Naive B cell (primary cell): ENCODE results near the gene ERFE. TPM values are rescaled to one million over a fixed set of nuclear protein-coding genes. Genes with fewer than 3 reads are reported as not detected.

Experiments
- ATAC-seq, 2 donors: fragments of 150-1000 bp; cut with Tn5 transposase; 2 replicates each; pipeline ENCODE4 v1.10.0; 2021; ENCODE audit warnings: low read depth in 2 of 2, mild to moderate bottlenecking in 2 of 2, moderate library complexity in 2 of 2
- DNase-seq: peaks from one replicate; pipeline ENCODE4 v3.0.0; 2022
- H3K27ac Mint-ChIP-seq, 6 donors: one replicate each; pipeline ENCODE4 v1.8.0; 2020 to 2022; ENCODE audit warnings: mild to moderate bottlenecking in 6 of 6, mixed read lengths in 6 of 6, moderate library complexity in 5 of 6, inconsistent platforms in 2 of 6
- H3K27me3 Mint-ChIP-seq, 3 donors: one replicate each; pipeline ENCODE4 v1.8.0; 2021 to 2022; ENCODE audit warnings: mixed read lengths in 3 of 3, mild to moderate bottlenecking in 1 of 3
- H3K36me3 Mint-ChIP-seq, 2 donors: one replicate each; pipeline ENCODE4 v1.8.0; 2020 to 2022; ENCODE audit warnings: mixed read lengths in 2 of 2, inconsistent platforms in 1 of 2, mild to moderate bottlenecking in 1 of 2
- H3K4me1 Mint-ChIP-seq, 3 donors: one replicate each; pipeline ENCODE4 v1.8.0; 2020 to 2022; ENCODE audit warnings: mixed read lengths in 3 of 3, inconsistent platforms in 1 of 3, mild to moderate bottlenecking in 1 of 3, moderate library complexity in 1 of 3
- H3K4me3 Mint-ChIP-seq, 8 donors: one replicate each; pipeline ENCODE4 v1.8.0; 2020 to 2022; ENCODE audit warnings: mild to moderate bottlenecking in 8 of 8, mixed read lengths in 8 of 8, moderate library complexity in 8 of 8, inconsistent platforms in 2 of 8
- H3K9me3 Mint-ChIP-seq, 7 donors: one replicate each; pipeline ENCODE4 v1.8.0; 2020 to 2022; ENCODE audit warnings: mixed read lengths in 7 of 7, mild to moderate bottlenecking in 5 of 7, inconsistent platforms in 2 of 7, moderate library complexity in 1 of 7
- polyA plus RNA-seq, 6 donors: library from polyadenylated mRNA; unstranded; fragments of 300-500 nt; fragmentation: Illumina TruSeq; gene quantifications; one replicate each; pipeline ENCODE4 v1.2.3, GENCODE V29; 2021; ENCODE audit warnings: low read depth in 6 of 6

ERFE gene
- polyA plus RNA-seq, 6 donors from 2014 or later, result not detected

DNA sequence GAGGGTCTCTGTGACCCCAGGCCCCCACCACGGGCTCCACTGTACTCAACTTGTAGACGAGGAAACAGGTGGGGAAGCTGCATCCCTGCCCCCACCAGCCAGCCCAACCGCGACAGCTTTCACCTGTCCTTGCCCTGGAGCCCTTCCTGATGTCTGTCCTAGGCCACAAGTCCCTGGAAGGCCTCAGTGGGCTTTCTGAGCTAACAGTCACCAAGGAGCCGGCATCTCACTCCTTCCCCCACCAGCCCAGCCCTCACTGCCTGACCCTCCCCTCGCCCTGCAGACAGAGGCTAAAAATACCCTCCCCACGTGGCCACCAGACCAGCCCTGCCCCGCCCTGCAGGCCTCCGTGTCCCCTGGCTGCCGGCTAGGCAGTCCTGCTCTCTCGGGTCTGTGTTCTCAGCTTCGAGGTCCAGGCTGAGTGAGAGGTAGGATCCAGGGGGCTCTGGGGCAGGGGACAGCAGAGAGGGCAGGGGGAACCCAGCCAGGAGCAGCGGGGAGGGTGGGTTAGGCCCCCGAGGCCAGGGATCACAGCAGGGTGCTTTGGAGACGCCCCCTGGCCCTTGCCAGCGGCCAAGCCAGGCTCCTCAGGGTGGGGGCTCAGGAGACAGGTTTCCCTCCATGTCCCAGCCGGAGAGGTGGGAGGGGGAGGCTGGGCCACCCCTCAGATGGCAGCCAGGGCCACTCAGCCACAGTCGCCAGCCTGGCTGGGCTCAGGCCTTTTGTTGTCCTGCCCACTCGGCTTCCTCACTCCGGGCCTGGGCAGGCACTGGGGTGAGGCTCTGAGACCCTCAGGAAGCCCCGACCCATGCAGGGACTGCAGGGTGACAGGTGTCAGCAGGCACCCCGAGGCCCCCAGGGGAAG, 20.2 kb upstream of the ERFE start, which contains the start of gene KLHL30:
KLHL30 (plus strand) TSS at position 338 of the 865 bp plus-strand sequence. CDS start 2,087 bp downstream, outside the sequence.
- Mint-ChIP-seq H3K4me3 (peak within 1 kb of the TSS in 4 of 8 donors; percentile 30 to 59 (median 50)), H3K27ac (peak within 1 kb of the TSS in 2 of 6 donors; percentile 49 to 91), H3K36me3 (no peaks in the 10 kb centered on the region), H3K4me1 (peaks cover 2 to 12% (median 7%) of the 10 kb centered on the region in 3 donors), H3K27me3 (no peaks in the 10 kb centered on the region), H3K9me3 (no peaks in the 10 kb centered on the region)
- DNase-seq, result no peak
- peak; percentile 41 to 50 for ATAC-seq

DNA sequence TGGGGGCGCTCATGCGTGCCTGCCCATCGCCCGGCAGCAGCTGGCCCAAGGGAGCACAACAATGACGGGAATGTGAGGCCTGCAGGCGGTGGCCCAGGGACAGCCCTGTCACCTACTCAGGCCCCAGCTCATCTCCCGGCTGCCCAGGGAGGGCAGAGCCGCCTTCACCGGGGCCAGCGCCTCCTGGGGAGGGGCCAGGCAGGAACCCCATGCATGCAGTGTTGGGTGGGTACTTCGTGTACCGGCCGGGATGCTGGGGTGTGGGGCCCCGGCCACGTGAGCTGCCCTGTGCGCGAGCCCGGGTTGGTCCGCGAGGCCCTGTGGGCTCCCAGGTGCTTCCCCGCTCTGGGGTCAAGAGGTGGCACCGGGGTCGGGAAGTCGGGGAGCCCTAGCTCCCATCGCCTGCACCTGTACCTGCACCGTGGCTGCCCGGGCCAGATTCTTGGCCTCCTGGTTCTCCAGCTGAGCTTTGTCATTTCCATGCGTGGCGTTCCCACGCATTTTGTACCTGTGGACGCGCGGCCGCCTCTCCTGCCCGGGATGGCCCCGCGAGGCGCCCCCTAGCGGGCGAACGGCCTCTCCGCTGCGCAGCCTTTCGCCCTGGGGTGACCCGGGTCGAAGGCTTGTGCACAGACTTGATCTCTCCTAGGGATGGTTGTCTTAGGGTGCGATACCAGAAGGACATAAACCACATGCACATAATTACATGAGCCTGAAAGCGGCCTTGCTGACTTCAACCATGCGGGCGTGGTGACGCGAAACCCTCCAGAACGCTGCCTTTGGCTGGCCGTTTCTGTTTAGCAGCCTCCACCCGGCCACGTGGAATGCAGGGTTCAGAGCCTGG, 19.4 kb upstream of the ERFE start:
- peak overlapping the region in 3 of 8 donors; percentile 20 to 53 (median 47) for H3K4me3 Mint-ChIP-seq

DNA sequence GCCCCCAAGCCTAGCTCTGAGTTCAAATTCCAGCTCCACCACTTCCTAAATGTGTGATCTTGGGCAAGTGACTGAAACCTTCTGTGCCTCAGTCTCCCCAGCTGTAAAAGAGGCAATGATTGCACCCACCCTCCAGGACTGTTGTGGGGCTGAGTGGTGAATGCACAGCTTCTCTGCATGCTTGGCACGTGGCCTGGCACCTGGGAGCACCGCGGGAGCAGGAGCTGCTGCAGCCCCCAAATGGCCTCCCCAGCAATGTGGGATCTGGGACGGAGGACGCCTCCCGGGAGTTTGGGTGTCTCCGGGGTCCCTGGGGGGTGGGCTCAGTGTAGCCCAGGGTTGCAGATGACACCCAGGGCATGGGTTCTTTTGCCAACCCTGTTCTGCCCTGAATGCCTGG, 18.7 kb upstream of the ERFE start:
- Mint-ChIP-seq H3K4me1 (peaks cover 2 to 13% (median 12%) of the 10 kb centered on the region in 3 donors), H3K27me3 (no peaks in the 10 kb centered on the region), H3K36me3 (no peaks in the 10 kb centered on the region), H3K4me3 (peak overlapping the region in 2 of 8 donors; percentile 21 to 53), H3K9me3 (peaks cover 0 to 1% (median 0%) of the 10 kb centered on the region in 7 donors), H3K27ac (no peak overlapping the region)
- ATAC-seq (no peak), DNase-seq (no peak)

More for the DNA sequence above, 19.4 kb upstream of the ERFE start:
- peak; percentile 19 for DNase-seq
- Mint-ChIP-seq H3K27me3 (no peaks in the 10 kb centered on the region), H3K36me3 (no peaks in the 10 kb centered on the region), H3K9me3 (peaks cover 0 to 1% (median 0%) of the 10 kb centered on the region in 7 donors), H3K4me1 (peaks cover 2 to 13% (median 12%) of the 10 kb centered on the region in 3 donors), H3K27ac (no peak overlapping the region)
- ATAC-seq, result peak; percentile 43 to 48

DNA sequence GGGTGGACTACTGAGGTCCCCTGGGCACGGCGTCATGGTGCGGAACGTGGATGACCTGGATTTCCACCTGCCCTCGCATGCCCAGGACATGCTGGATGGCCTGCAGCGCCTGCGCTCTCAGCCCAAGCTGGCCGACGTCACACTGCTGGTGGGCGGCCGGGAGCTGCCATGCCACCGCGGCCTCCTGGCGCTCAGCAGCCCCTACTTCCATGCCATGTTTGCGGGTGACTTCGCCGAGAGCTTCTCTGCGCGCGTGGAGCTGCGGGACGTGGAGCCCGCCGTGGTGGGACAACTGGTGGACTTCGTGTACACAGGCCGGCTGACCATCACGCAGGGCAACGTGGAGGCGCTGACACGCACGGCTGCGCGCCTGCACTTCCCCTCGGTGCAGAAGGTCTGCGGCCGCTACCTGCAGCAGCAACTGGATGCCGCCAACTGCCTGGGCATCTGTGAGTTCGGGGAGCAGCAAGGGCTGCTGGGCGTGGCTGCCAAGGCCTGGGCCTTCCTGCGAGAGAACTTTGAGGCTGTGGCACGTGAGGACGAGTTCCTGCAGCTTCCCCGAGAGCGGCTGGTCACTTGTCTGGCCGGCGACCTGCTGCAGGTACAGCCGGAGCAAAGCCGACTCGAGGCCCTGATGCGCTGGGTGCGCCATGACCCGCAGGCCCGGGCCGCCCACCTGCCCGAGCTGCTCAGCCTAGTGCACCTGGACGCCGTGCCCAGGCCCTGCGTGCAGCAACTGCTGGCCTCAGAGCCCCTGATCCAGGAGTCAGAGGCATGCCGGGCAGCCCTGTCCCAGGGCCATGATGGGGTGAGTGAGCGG, 17.8 kb upstream of the ERFE start:
- Mint-ChIP-seq H3K4me1 (peaks cover 2 to 16% (median 13%) of the 10 kb centered on the region in 3 donors), H3K27ac (peak overlapping the region in 1 of 6 donors; percentile 47), H3K36me3 (no peaks in the 10 kb centered on the region), H3K27me3 (no peaks in the 10 kb centered on the region), H3K9me3 (peaks cover 0 to 1% (median 0%) of the 10 kb centered on the region in 7 donors), H3K4me3 (no peak overlapping the region)
- no peak for DNase-seq
- ATAC-seq, result no peak

DNA sequence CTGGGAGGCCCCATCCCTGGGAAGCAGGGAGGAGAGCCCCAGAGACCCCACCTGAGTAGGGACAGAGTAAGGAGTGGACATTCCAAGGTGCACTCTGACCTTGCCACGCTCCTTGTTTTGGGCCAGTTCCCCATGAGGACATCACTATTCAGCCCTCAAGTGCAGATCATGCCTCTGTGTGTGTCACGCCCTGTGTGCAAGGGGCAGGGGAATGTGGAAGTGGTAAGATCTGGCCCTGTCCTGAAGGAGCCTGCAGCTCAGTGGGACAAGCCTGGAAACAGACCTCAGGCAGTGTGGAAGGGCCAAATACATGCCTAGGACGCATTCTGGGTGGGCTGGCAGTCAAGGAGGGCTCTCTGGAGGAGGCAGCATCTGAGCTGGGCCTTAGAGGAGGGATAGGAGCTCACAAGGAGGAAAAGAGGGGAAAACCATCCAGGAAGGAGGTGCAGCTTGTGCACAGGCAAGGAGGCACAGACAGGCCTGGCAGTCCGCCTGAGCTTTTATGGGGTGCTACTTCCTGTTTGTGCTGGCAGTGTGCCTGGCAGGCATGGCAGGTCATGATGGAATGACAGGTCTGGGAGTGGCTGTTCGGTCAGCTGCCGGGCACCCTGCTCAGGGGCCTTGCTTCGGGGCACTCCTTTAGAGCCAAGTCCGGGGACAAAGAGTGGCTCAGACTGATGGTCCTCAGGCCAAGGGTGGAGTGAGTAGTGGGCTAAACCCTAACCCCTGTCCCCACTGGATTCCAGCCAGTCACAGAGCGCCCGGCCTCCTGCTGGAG, 17.0 kb upstream of the ERFE start:
- H3K27me3 Mint-ChIP-seq, result no peaks in the 10 kb centered on the region
- peaks cover 2 to 16% (median 13%) of the 10 kb centered on the region in 3 donors for H3K4me1 Mint-ChIP-seq
- no peak for ATAC-seq
- peak overlapping the region in 1 of 6 donors; percentile 60 for H3K27ac Mint-ChIP-seq
- no peak for DNase-seq
- no peak overlapping the region for H3K4me3 Mint-ChIP-seq
- H3K36me3 Mint-ChIP-seq, result no peaks in the 10 kb centered on the region
- peaks cover 0 to 1% (median 0%) of the 10 kb centered on the region in 7 donors for H3K9me3 Mint-ChIP-seq

DNA sequence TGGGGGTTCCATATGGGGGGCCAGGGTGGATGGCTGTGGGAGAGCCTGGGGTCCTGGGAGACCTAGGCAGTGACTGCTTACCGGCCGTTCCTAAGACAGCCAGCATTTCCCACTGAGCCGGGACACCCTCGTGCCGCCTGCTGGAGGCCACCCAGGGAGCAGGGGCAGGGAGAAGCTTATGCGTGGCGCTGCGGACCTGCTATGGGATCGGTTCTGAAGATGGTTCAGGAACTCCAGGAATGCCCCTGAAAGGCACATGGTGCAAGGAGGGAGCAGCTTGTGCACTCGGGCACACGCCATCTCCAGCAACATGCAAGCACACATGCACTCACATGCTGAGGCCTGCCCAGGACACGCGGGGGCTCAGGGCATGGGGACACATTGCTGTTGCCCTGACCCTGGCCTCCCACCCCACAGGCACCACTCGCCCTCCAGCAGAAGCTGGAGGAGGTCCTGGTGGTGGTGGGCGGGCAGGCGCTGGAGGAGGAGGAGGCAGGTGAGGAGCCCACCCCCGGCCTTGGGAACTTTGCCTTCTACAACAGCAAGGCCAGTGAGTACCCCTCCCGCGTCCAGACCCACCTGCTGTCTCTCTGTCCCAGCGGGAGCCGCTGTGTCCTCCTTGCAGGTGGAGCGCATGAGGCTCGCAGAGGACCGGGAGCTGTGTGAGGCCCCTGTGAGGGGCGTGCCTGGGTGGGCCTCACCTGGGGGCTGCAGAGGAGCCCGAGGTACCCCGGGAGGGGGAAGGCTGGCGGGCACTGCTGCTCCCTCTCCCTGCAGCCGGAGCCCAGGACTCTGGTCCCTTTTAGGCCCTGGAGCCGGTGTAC, 16.2 kb upstream of the ERFE start:
- H3K27me3 Mint-ChIP-seq, result no peaks in the 10 kb centered on the region
- H3K9me3 Mint-ChIP-seq, result peaks cover 0 to 1% (median 0%) of the 10 kb centered on the region in 7 donors
- no peaks in the 10 kb centered on the region for H3K36me3 Mint-ChIP-seq
- H3K4me1 Mint-ChIP-seq, result peaks cover 2 to 15% (median 13%) of the 10 kb centered on the region in 3 donors
- no peak for ATAC-seq
- H3K27ac Mint-ChIP-seq, result no peak overlapping the region
- no peak for DNase-seq
- H3K4me3 Mint-ChIP-seq, result peak overlapping the region in 1 of 8 donors; percentile 52

DNA sequence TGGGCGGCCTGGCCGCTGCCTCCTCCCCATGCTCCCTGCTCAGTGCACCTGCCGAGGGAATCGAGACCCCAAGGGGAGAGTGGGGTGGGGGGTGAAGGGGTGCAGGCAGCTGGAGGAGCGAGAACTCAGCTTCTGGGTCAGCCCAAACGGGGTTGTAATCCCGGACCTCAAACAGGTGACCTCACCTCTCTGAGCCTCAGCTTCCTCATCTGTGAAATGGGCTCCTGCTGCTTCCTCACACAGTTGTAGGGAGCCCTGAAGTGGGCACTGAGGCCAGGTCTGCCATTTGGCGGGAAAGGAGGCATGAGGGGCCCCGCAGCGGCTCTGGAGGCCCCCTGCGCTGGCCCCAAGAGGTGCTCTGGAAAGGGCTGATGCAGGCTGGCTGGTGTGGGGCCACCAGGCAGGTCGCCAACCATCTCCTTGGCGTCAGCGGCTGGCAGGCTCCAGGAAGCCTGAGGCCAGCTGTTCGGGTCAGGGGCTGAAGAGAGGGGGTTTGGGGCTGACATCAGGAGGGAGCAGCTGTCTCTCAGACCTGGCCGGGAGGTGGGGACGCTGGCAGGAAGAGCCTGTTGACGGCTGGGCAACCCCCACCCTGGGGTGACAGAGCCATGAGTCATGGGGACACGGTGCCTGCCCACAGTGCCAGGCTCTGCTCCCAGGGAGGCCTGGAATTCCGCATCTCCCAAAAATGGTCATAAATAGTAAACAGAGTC, 15.4 kb upstream of the ERFE start:
- H3K27ac Mint-ChIP-seq, result no peak overlapping the region
- no peaks in the 10 kb centered on the region for H3K36me3 Mint-ChIP-seq
- H3K4me3 Mint-ChIP-seq, result no peak overlapping the region

DNA sequence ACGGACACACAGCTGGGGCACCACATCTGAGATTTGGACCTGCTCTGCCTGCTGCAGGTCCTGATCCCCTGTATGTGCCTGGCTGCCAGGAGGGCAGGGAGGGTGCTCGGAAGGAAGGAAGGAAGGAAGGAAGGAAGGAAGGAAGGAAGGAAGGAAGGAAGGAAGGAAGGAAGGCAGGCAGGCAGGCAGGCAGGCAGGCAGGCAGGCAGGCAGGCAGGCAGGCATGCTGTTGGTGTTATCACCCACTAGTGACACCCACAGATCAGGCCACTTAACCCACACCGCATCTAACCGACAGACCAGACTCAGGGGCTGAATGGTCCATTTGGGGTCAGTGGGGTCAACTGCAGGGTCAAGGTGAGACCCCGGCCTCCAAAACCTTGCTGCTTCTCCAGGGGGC, 14.5 kb upstream of the ERFE start:
- peak overlapping the region in 1 of 6 donors; percentile 93 for H3K27ac Mint-ChIP-seq

More for the DNA sequence above, 15.4 kb upstream of the ERFE start:
- Mint-ChIP-seq H3K9me3 (peaks cover 0 to 1% (median 0%) of the 10 kb centered on the region in 7 donors), H3K27me3 (no peaks in the 10 kb centered on the region), H3K4me1 (peaks cover 2 to 13% (median 7%) of the 10 kb centered on the region in 3 donors)
- ATAC-seq (no peak), DNase-seq (no peak)

DNA sequence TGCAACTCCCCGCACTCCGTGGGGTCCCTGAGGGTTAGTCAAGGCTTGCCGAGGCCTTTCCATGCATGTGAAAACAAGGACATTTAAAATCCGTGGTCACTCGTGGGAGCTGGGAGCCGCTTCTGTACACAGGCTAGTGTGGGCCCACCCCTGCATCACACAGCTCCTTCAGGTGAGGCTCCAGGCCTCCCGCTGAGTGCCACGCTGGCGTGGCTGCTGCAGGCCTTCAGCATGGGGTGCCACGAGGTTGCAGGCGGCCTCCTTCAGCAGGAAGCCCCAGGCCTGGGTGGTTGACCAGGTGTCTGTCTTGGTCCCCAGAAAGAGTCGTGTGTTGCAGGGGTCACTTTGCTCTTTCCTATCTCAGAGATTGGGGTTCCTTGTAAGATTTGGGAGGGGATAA, 13.7 kb upstream of the ERFE start:
- Mint-ChIP-seq H3K4me3 (no peak overlapping the region), H3K27me3 (no peaks in the 10 kb centered on the region), H3K27ac (no peak overlapping the region), H3K9me3 (peaks cover 0 to 1% (median 0%) of the 10 kb centered on the region in 7 donors), H3K4me1 (peaks cover 0 to 10% (median 5%) of the 10 kb centered on the region in 3 donors), H3K36me3 (no peaks in the 10 kb centered on the region)
- ATAC-seq (no peak), DNase-seq (no peak)

More for the DNA sequence above, 14.5 kb upstream of the ERFE start:
- DNase-seq (no peak), ATAC-seq (no peak)
- Mint-ChIP-seq H3K9me3 (peaks cover 0 to 1% (median 0%) of the 10 kb centered on the region in 7 donors), H3K4me3 (no peak overlapping the region), H3K27me3 (no peaks in the 10 kb centered on the region), H3K4me1 (peaks cover 2 to 13% (median 5%) of the 10 kb centered on the region in 3 donors), H3K36me3 (no peaks in the 10 kb centered on the region)

DNA sequence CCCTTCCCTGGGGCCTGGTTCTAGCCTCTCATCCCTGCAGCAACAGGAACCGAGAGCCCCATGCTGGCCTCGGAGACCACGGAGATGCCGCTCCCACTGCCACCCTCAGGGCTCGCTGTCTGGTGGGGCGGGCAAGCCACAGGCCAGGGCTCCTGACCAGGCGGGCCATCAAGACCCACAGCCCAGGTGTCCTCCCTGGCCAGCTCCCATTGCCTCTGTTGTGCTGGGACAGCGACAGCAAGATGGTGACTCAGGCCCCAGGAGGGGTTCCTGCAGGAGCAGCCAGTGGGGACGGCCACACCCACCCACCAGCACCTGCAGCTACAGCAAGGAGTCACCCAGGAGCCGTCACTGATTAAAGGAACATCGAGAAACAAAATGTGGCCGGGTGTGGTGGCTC, 12.9 kb upstream of the ERFE start:
- ATAC-seq (no peak), DNase-seq (no peak)
- Mint-ChIP-seq H3K4me3 (no peak overlapping the region), H3K4me1 (peaks cover 0 to 10% (median 5%) of the 10 kb centered on the region in 3 donors), H3K9me3 (peaks cover 0 to 1% (median 0%) of the 10 kb centered on the region in 7 donors), H3K36me3 (no peaks in the 10 kb centered on the region), H3K27ac (no peak overlapping the region), H3K27me3 (no peaks in the 10 kb centered on the region)
